B cell (primary cell): ENCODE data around the gene PRPS2. TPM values are rescaled to one million over a fixed set of nuclear protein-coding genes. Genes with fewer than 3 reads are reported as not detected.

Experiments used
- ATAC-seq: fragments of 200-7000 bp; cut with Tn5 transposase; one replicate; pipeline ENCODE4 v1.10.0; 2021; ENCODE audit warnings: low read depth, mild to moderate bottlenecking, moderate number of reproducible peaks, moderate library complexity
- CTCF ChIA-PET: fragments of 350-600 bp; sonication (Branson Sonifier 250); formaldehyde crosslinking; loops from one replicate; lab custom pipeline; 2021; ENCODE audit warnings: antibody characterized with exemption, inconsistent platforms; lab: Charles Lee
- POLR2A ChIA-PET: fragments of 350-600 bp; sonication (Branson Sonifier 250); formaldehyde crosslinking; loops from one replicate; lab custom pipeline; 2021; ENCODE audit warnings: antibody characterized with exemption; lab: Charles Lee
- DNase-seq: peaks from one replicate; pipeline ENCODE4 v3.0.0; 2013
- H2AFZ ChIP-seq: 2 replicates; pipeline ENCODE4 v1.6.1; 2012; ENCODE audit warnings: mild to moderate bottlenecking, low read depth, low read length; ENCODE audit not compliant: insufficient read depth, poor library complexity, severe bottlenecking
- H3K27ac ChIP-seq, 2 donors: 1 replicate in 1 of 2; 2 replicates in 1 of 2; pipeline ENCODE4 v1.5.1; 2012 to 2013; ENCODE audit warnings: low read length in 2 of 2, mild to moderate bottlenecking in 2 of 2, moderate library complexity in 1 of 2
- H3K27me3 ChIP-seq, 4 experiments: fragments of 200-600 bp in 1 of 4; sonication (generic) in 1 of 4; replicated peaks in 1 of 4; 1 replicate in 2 of 4; 2 replicates in 2 of 4; pipeline versions ENCODE4 v1.6.1 to v1.7.0; 2013 to 2016; ENCODE audit warnings: low read length in 3 of 4, mild to moderate bottlenecking in 2 of 4, mixed read lengths in 1 of 4, moderate library complexity in 1 of 4; ENCODE audit not compliant: insufficient read depth in 4 of 4, control insufficient read depth in 3 of 4; ENCODE audit errors: control extremely low read depth in 1 of 4
- H3K36me3 ChIP-seq, 2 experiments: replicated peaks in 1 of 2; 1 replicate in 1 of 2; 2 replicates in 1 of 2; pipeline versions ENCODE4 v1.6.1 to v1.7.1; 2013; ENCODE audit warnings: low read length in 1 of 2; ENCODE audit not compliant: insufficient read depth in 2 of 2, control insufficient read depth in 1 of 2; ENCODE audit errors: control extremely low read depth in 1 of 2, extremely low read depth in 1 of 2
- H3K4me1 ChIP-seq, 2 donors: fragments of 200-600 bp in 1 of 2; sonication (generic) in 1 of 2; 1 replicate in 1 of 2; 2 replicates in 1 of 2; pipeline versions ENCODE4 v1.5.1 to v1.6.1; 2013 to 2017; ENCODE audit warnings: low read length in 2 of 2; ENCODE audit not compliant: control insufficient read depth in 2 of 2, insufficient read depth in 2 of 2
- H3K4me2 ChIP-seq: replicated peaks from 2 replicates; pipeline ENCODE3; 2012; ENCODE audit warnings: mild to moderate bottlenecking, low read depth, low read length; ENCODE audit not compliant: poor library complexity, severe bottlenecking
- H3K4me3 ChIP-seq, 5 experiments: fragments of 200-600 bp in 1 of 5; sonication (generic) in 1 of 5; 1 replicate in 3 of 5; 2 replicates in 2 of 5; pipeline versions ENCODE4 v1.5.1 to v1.7.0; 2011 to 2016; ENCODE audit warnings: low read length in 4 of 5, mild to moderate bottlenecking in 4 of 5, low read depth in 2 of 5, control low read depth in 1 of 5, moderate library complexity in 1 of 5; ENCODE audit not compliant: insufficient read depth in 1 of 5; ENCODE audit errors: control extremely low read depth in 1 of 5, extremely low read depth in 1 of 5
- H3K79me2 ChIP-seq: fragments of 200-600 bp; sonication (generic); one replicate; pipeline ENCODE4 v1.6.0; 2016; ENCODE audit warnings: low read length; ENCODE audit not compliant: control insufficient read depth, insufficient read depth
- H3K9ac ChIP-seq: fragments of 200-600 bp; sonication (generic); 2 replicates; pipeline ENCODE4 v1.6.1; 2017; ENCODE audit warnings: mild to moderate bottlenecking, low read length, moderate library complexity
- H3K9me3 ChIP-seq, 3 donors: one replicate each; pipeline versions ENCODE4 v1.6.1 to v1.7.1; 2013; ENCODE audit warnings: low read length in 2 of 3; ENCODE audit not compliant: control insufficient read depth in 2 of 3, insufficient read depth in 1 of 3; ENCODE audit errors: control extremely low read depth in 1 of 3
- H4K20me1 ChIP-seq: 2 replicates; pipeline ENCODE4 v1.6.0; 2012; ENCODE audit warnings: mild to moderate bottlenecking, low read length; ENCODE audit not compliant: insufficient read depth, control insufficient read depth, poor library complexity, severe bottlenecking
- H3K27ac Mint-ChIP-seq: one replicate; pipeline ENCODE4 v1.8.0; 2021; ENCODE audit warnings: mixed read lengths
- H3K27me3 Mint-ChIP-seq: one replicate; pipeline ENCODE4 v1.8.0; 2021; ENCODE audit warnings: mixed read lengths
- H3K4me1 Mint-ChIP-seq: one replicate; pipeline ENCODE4 v1.8.0; 2021; ENCODE audit warnings: mixed read lengths
- H3K4me3 Mint-ChIP-seq: one replicate; pipeline ENCODE4 v1.8.0; 2021; ENCODE audit warnings: mixed read lengths
- H3K9me3 Mint-ChIP-seq: one replicate; pipeline ENCODE4 v1.8.0; 2022; ENCODE audit warnings: mixed read lengths; ENCODE audit not compliant: insufficient read depth
- EZH2 ChIP-seq: IDR thresholded peaks from 2 replicates; pipeline ENCODE4 v1.6.1; 2012; ENCODE audit warnings: borderline replicate concordance, low read depth, mild to moderate bottlenecking, moderate library complexity, low read length; ENCODE audit not compliant: insufficient read depth, poor library complexity, severe bottlenecking
- WGBS: methylation state at CpG from one replicate; pipeline ENCODE4 v1.1.5; 2013; ENCODE audit warnings: missing lambda C conversion rate; ENCODE audit not compliant: insufficient coverage; 5-methylcytosine and 5-hydroxymethylcytosine counted together
- intact Hi-C: fragments of 100-400 bp; cut with micrococcal nuclease; formaldehyde crosslinking; loops from one replicate; pipeline ENCODE4 v1.10.0; 2022
- polyA plus RNA-seq: library from polyadenylated mRNA; depleted of rRNA; stranded (reverse); fragments of >200 nt; gene quantifications from 2 replicates; pipeline ENCODE4 v1.2.3, GENCODE V29; 2012
- total RNA-seq, 2 donors: library from RNA; stranded (reverse); fragments of 120-200 nt in 1 of 2; gene quantifications; 1 replicate in 1 of 2; 2 replicates in 1 of 2; pipeline versions ENCODE4 v1.2.3 to v1.2.4, GENCODE V29; 2013 to 2022
- TF ChIP-seq, protein P1 (sequence below): fragments of 200-600 bp; IDR thresholded peaks from one replicate; pipeline ENCODE4 v1.8.0; 2022; ENCODE audit warnings: antibody characterized with exemption, mild to moderate bottlenecking

PRPS2 gene
- total and polyA plus RNA-seq, 2 donors (not counting 1 experiment from before 2014, with no cell fraction given) = 11.6 to 31.1 TPM

DNA sequence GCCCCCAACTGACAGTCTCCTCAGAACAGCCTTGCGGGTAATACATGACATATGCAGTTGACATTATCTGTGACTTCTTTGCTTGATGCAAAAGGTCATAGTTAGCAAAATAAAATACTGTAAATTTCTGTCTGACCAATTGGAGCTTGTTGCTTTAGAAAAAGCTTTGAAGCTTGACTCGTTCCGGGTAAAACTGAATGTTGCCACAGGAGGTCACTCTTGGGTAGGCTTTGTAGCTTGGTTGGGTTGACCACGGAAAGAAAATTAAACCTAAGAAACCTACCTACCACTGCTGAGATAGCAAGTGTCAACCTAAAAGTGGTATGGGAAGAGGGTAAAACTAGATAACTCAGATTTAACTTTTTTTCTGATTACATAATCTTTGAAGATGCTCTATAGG lies 23.2 kb downstream of the PRPS2 start:
- Histone ChIP-seq H3K9ac (no peak overlapping the region), H3K4me2 (no peak overlapping the region), H3K4me1 (no peaks in the 10 kb centered on the region), H3K79me2 (peaks cover 4% of the 10 kb centered on the region), H4K20me1 (no peaks in the 10 kb centered on the region), H3K9me3 (no peaks in the 10 kb centered on the region), H3K27me3 (no peaks in the 10 kb centered on the region), H3K4me3 (no peak overlapping the region), H2AFZ (no peak overlapping the region), H3K27ac (no peak overlapping the region), H3K36me3 (peaks cover 0 to 17% of the 10 kb centered on the region in 2 experiments)
- peak; percentile 68 for ATAC-seq
- no peak overlapping the region for H3K4me3 Mint-ChIP-seq
- WGBS = no CpG with 5 or more reads among the region's 4 CpGs
- no peak for TF ChIP-seq EZH2
- TF ChIP-seq, protein P1, sequence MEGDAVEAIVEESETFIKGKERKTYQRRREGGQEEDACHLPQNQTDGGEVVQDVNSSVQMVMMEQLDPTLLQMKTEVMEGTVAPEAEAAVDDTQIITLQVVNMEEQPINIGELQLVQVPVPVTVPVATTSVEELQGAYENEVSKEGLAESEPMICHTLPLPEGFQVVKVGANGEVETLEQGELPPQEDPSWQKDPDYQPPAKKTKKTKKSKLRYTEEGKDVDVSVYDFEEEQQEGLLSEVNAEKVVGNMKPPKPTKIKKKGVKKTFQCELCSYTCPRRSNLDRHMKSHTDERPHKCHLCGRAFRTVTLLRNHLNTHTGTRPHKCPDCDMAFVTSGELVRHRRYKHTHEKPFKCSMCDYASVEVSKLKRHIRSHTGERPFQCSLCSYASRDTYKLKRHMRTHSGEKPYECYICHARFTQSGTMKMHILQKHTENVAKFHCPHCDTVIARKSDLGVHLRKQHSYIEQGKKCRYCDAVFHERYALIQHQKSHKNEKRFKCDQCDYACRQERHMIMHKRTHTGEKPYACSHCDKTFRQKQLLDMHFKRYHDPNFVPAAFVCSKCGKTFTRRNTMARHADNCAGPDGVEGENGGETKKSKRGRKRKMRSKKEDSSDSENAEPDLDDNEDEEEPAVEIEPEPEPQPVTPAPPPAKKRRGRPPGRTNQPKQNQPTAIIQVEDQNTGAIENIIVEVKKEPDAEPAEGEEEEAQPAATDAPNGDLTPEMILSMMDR = peak; percentile 68
- no peak overlapping the region for H3K27ac Mint-ChIP-seq
- peak; percentile 70 for DNase-seq
- intact Hi-C loops = loop anchor here (1.0 kb wide), 2 partner anchors 80 to 87 kb away; no protein-coding TSS in a partner anchor
- POLR2A ChIA-PET = no interaction called here
- H3K4me1 Mint-ChIP-seq = no peaks in the 10 kb centered on the region
- no peaks in the 10 kb centered on the region for H3K9me3 Mint-ChIP-seq
- no peaks in the 10 kb centered on the region for H3K27me3 Mint-ChIP-seq
- CTCF ChIA-PET = interaction anchor here (0.5 to 6.1 kb wide), 32 partner anchors 9 to 673 kb away, joined by 3 to 159 read pairs (median 4); partner anchors contain the start of genes PRPS2 and TLR7

DNA sequence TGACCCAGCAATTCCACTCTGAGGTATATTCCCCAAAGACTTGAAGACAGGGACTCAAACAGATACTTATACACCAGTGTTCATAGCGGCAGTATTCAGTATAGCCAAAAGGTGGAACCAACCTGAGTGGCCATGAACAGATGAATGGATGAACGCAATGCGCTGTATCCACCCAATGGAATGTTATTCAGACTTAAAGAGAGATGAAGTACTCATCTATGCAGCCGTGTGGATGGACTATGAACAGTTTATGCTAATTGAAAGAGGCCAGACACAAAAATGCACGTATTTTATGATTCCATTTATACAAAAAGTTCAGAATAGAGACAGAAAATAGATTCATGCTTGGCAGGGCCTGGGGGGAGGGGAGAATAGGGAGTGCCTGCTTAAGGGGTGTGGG lies 26.3 kb downstream of the PRPS2 start:
- TF ChIP-seq EZH2 = no peak
- TF ChIP-seq, protein P1 = no peak
- Histone ChIP-seq H3K4me3 (no peak overlapping the region), H4K20me1 (no peaks in the 10 kb centered on the region), H3K9me3 (no peaks in the 10 kb centered on the region), H3K36me3 (peaks cover 1 to 11% of the 10 kb centered on the region in 2 experiments), H3K79me2 (peaks cover 4% of the 10 kb centered on the region), H3K27ac (no peak overlapping the region), H3K4me1 (no peaks in the 10 kb centered on the region), H3K4me2 (no peak overlapping the region), H2AFZ (no peak overlapping the region), H3K27me3 (no peaks in the 10 kb centered on the region), H3K9ac (no peak overlapping the region)
- WGBS = no CpG with 5 or more reads among the region's 5 CpGs
- H3K4me1 Mint-ChIP-seq = no peaks in the 10 kb centered on the region
- intact Hi-C loops = no loop called here
- CTCF ChIA-PET = interaction anchor here (0.9 kb wide), 1 partner anchor 73 kb away, joined by 4 read pairs; no protein-coding TSS in a partner anchor
- H3K9me3 Mint-ChIP-seq = no peaks in the 10 kb centered on the region
- POLR2A ChIA-PET = no interaction called here
- no peak for ATAC-seq
- no peak for DNase-seq
- no peaks in the 10 kb centered on the region for H3K27me3 Mint-ChIP-seq
- no peak overlapping the region for H3K27ac Mint-ChIP-seq
- no peak overlapping the region for H3K4me3 Mint-ChIP-seq
